ENCODE data around the gene SPAG16. TPM values are rescaled to one million over a fixed set of nuclear protein-coding genes. Genes with fewer than 3 reads are reported as not detected.

Gene SPAG16
- total and polyA plus RNA-seq, 2 donors from 2014 or later, result 35.9 to 38.5 TPM

GRCh38 chr2:214038186-214038585 is 753.9 kb downstream of the SPAG16 start:
- Histone ChIP-seq H3K9ac (ENCODE audit: low read length in 3 of 3) (no peak overlapping the region), H3K27me3 (ENCODE audit: control insufficient read depth, insufficient read depth, low read length) (no peaks in the 10 kb centered on the region), H3K36me3 (ENCODE audit: control insufficient read depth in 2 of 3, insufficient read depth in 3 of 3, low read length in 3 of 3) (no peaks in the 10 kb centered on the region), H3K27ac (ENCODE audit: low read depth in 2 of 2, low read length in 2 of 2) (no peak overlapping the region), H3K9me3 (ENCODE audit: control insufficient read depth in 2 of 3, insufficient read depth in 1 of 3, low read length in 3 of 3) (no peaks in the 10 kb centered on the region), H3K4me3 (ENCODE audit: low read length in 3 of 3) (no peak overlapping the region), H3K4me1 (ENCODE audit: control insufficient read depth in 2 of 3, insufficient read depth in 2 of 3, low read depth in 1 of 3, low read length in 3 of 3) (no peaks in the 10 kb centered on the region)
- FAIRE-seq (no peak), DNase-seq (no peak)
- intact Hi-C loops (cut with DNase I), result no loop called here
- TF ChIP-seq CTCF (IDR thresholded peaks at IDR 0.05; ENCODE audit: borderline replicate concordance, extremely low read depth, insufficient read depth), result no peak

GRCh38 chr2:214050731-214051130 is 766.5 kb downstream of the SPAG16 start:
- H3K27me3 ChIP-seq (ENCODE audit: control insufficient read depth, insufficient read depth, low read length), result no peaks in the 10 kb centered on the region
- DNase-seq, result no peak
- no peak for FAIRE-seq

GRCh38 chr2:214051585-214051984 is 767.3 kb downstream of the SPAG16 start:
- intact Hi-C loops (cut with DNase I), result no loop called here

More at GRCh38 chr2:214050731-214051130, 766.5 kb downstream of the SPAG16 start:
- Histone ChIP-seq H3K27ac (ENCODE audit: low read depth in 2 of 2, low read length in 2 of 2) (no peak overlapping the region), H3K9ac (ENCODE audit: low read length in 3 of 3) (no peak overlapping the region), H3K4me1 (ENCODE audit: control insufficient read depth in 2 of 3, insufficient read depth in 2 of 3, low read depth in 1 of 3, low read length in 3 of 3) (no peaks in the 10 kb centered on the region), H3K36me3 (ENCODE audit: control insufficient read depth in 2 of 3, insufficient read depth in 3 of 3, low read length in 3 of 3) (no peaks in the 10 kb centered on the region), H3K4me3 (ENCODE audit: low read length in 3 of 3) (no peak overlapping the region), H3K9me3 (ENCODE audit: control insufficient read depth in 2 of 3, insufficient read depth in 1 of 3, low read length in 3 of 3) (peaks cover 0 to 4% (median 0%) of the 10 kb centered on the region in 3 donors)
- no peak for TF ChIP-seq CTCF (IDR thresholded peaks at IDR 0.05; ENCODE audit: borderline replicate concordance, extremely low read depth, insufficient read depth)
- intact Hi-C loops (cut with DNase I), result no loop called here

More at GRCh38 chr2:214051585-214051984, 767.3 kb downstream of the SPAG16 start:
- DNase-seq (no peak), FAIRE-seq (no peak)
- Histone ChIP-seq H3K27ac (ENCODE audit: low read depth in 2 of 2, low read length in 2 of 2) (no peak overlapping the region), H3K9ac (ENCODE audit: low read length in 3 of 3) (no peak overlapping the region), H3K4me1 (ENCODE audit: control insufficient read depth in 2 of 3, insufficient read depth in 2 of 3, low read depth in 1 of 3, low read length in 3 of 3) (no peaks in the 10 kb centered on the region), H3K4me3 (ENCODE audit: low read length in 3 of 3) (no peak overlapping the region), H3K9me3 (ENCODE audit: control insufficient read depth in 2 of 3, insufficient read depth in 1 of 3, low read length in 3 of 3) (no peaks in the 10 kb centered on the region), H3K27me3 (ENCODE audit: control insufficient read depth, insufficient read depth, low read length) (no peaks in the 10 kb centered on the region), H3K36me3 (ENCODE audit: control insufficient read depth in 2 of 3, insufficient read depth in 3 of 3, low read length in 3 of 3) (no peaks in the 10 kb centered on the region)
- no peak for TF ChIP-seq CTCF (IDR thresholded peaks at IDR 0.05; ENCODE audit: borderline replicate concordance, extremely low read depth, insufficient read depth)

Measured in kidney (tissue), 14 donors.